SK-N-MC (cell line): ENCODE data around the gene GAL.

ENCODE experiments used
- EZH2 ChIP-seq: fragments of 200-600 bp; sonication (generic); IDR thresholded peaks from one replicate; pipeline ENCODE4 v1.6.1; 2017; ENCODE audit warnings: antibody characterized with exemption
- FOXP2 ChIP-seq: optimal IDR thresholded peaks from 2 replicates; pipeline ENCODE3; 2011; ENCODE audit warnings: mild to moderate bottlenecking, moderate library complexity; ENCODE audit not compliant: insufficient read depth; ENCODE audit errors: extremely low read length, control extremely low read depth
- POLR2AphosphoS5 ChIP-seq: IDR thresholded peaks from 2 replicates; pipeline ENCODE4 v1.6.1; 2012; ENCODE audit warnings: mild to moderate bottlenecking, low read depth, low read length, borderline replicate concordance

GRCh38 chr11:68692115-68692514, 7.8 kb downstream of the GAL start:
- TF ChIP-seq EZH2 (no peak), POLR2AphosphoS5 (no peak), FOXP2 (no peak)
